ENCODE measurements around the gene NLK.
"Not testable (repeated sequence)": the region's sequence is repeated elsewhere in the genome, so short reads cannot be mapped to it uniquely, and the experiment has no call there.

The NLK gene

DNA sequence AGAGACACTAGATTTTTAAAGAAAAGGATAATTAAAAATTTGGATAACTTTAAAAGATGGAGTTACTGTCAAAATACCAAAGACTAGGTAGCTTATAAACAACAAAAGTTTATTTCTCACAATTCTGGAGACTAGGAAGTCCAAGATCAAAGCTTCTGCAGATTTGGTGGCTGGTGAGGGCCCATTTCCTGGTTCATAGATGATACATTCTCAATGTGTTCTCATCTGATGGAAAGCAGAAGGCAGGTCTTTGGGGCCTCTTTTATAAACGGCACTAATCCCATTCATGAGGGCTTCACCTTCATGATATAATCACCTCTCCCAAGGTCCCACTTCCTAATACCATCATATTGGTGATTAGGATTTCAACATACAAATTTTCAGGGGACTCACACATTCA lies 33.7 kb downstream of the NLK start:
- no peak for DNase-seq

DNA sequence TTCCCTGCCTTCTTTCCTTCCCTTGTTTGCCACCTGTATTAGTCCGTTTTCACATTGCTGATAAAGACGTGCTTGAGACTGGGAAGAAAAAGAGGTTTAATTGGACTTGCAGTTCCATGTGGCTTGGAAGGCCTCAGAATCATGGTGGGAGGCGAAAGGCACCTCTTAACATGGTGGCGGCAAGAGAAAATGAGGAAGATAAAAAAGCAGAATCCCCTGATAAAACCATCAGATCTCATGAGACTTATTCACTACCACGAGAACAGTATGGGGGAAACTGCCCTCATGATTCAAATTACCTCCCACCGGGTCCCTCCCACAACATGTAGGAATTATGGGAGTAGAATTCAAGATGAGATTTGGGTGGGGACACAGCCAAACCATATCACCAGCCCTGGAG lies 34.7 kb downstream of the NLK start:
- DNase-seq = not testable (repeated sequence)

DNA sequence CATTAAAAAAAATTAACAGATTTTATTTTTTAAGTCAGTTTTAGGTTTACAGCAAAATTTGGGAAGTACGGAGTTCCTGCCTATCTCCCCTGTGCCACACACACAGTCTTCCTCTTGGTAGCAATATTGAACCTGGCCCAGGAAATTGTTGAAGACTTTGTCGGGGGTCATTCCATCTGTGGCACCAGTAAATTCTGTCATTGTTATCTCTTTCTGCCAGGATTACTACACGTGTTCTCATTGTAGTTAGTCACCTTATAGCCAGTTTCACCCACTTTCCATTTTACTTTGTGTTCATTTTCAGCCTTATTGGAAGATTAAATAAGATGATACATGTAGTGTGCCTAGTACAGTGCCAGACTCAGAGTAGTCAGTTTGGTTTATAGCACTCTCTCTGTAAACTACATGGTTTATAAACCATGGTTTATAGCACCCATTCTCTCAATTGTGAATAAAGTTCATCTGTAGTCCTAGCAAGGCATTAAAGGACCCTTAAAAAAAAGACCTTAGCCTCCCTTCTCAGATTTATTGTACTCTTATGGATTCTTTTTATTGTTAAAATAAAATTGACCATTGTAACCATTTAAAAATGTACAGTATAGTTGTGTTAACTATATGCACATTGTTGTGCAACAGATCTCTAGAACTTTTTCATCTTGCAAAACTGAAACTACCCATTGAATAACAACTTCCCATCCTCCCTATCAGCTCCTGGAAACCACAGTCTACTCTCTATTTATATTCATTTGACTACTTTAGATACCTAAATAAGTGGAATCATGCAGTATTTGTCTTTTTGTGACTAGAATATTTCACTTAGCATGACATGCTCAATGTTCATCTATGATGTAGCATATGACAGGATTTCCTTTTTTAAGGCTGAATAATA lies 36.1 kb downstream of the NLK start:
- DNase-seq = no peak

DNA sequence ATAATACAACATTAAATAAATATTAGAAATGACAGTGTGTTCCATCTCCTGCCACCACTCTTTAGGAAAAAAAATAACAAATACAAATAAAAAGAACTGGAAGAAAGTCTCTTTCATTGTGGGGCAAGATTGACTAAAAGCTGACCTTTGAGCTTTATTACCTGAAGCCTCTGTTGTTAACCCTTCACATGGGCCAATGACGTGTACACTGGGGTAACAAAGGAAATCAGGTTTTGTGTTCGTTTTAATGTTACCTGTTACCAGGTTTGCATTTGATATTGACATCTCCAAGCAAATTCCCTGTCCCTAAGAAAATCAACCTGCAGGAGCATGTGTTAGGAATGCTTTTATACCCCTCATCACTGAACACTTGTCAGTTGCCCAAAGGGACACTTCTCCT lies 39.0 kb downstream of the NLK start:
- no peak for DNase-seq

DNA sequence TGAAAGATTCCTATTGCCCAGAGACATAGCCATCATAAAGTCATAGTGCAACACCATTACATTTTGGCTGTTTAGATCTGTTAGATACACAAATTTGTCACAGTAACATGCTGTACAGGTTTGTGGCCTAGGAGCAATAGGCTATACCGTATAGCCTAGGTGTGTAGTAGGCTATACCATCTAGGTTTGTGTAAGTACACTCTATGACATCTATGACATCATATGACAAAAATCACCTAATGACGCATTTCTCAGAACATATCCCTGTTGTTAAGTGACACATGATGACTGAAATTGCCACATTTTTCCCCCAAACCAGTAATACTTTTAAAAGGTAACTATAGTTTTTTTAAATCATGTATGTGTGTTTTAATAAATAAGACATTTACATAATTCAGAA lies 43.3 kb downstream of the NLK start:
- no peak for DNase-seq

DNA sequence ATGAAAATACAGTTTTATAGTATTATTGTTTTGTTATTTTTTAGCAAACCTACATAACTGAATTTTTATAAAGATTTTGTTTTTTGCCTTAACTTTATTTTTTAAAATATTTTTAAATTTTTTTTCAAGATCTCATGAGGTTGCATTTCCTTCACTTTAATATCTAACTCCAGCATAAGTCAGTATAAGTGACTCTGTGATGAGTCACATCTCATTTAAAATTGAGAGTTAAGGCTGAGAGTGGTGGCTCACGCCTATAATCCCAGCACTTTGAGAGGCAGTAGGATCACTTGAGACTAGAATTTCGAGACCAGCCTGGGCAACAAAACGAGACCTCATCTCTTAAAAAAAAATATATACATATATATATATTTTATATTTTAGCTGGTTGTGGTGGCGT lies 44.0 kb downstream of the NLK start:
- no peak for DNase-seq

DNA sequence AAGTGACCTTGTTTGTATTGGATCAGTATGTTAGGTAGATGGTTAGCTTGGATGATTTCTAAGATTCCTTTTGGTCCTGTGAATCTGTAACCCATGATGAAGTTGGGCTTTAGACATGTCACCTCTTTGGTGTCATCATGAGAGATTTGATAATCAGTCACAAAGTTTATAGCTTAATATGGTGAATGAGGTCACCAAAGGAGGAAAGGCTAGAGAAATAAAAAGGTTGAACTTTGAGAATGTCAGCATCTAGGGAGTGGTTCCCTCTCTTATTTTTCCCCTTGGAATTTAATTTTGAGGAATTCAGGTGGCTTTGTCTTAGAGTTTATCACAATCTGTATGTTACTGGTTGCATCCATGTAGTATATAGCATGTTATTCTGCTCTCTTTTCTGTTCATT lies 45.3 kb downstream of the NLK start:
- DNase-seq = no peak

DNA sequence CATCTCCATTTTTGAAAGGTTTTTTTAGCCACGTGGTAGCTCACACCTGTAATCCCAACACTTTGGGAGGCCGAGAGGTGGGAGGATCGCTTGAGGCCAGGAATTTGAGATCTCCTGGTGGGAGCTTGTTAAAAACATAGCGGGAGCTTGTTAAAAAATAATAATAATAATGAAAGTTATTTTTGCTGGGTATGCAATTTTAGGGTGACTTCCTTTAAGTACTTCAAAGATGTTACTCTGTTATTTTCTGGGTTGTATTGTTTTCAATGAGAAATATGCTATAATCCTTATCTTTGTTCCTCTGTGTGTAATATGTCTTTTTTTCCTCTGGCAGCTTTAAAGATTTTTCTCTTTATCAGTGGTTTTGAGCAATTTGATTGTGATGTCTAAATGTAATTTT lies 48.1 kb downstream of the NLK start:
- DNase-seq = no peak

DNA sequence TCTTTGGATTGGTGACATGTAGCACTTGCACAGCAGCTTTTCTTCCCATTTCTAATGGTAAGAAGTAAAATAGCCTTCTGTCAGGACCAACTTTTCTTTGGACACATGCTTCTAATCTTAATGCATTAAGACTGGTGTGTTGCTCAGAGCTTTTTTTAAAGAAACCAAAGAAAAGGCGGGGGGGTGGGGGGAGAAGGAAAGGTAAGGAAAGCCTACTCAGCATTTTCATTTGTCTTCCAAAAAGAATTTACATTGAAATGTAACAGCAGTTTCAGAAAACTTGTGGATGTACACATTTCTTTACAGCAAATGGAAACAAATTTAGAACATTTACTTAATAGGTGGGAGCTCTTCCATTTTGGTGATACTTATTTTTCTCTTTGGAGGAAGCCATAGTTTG lies 49.6 kb downstream of the NLK start:
- no peak for DNase-seq

DNA sequence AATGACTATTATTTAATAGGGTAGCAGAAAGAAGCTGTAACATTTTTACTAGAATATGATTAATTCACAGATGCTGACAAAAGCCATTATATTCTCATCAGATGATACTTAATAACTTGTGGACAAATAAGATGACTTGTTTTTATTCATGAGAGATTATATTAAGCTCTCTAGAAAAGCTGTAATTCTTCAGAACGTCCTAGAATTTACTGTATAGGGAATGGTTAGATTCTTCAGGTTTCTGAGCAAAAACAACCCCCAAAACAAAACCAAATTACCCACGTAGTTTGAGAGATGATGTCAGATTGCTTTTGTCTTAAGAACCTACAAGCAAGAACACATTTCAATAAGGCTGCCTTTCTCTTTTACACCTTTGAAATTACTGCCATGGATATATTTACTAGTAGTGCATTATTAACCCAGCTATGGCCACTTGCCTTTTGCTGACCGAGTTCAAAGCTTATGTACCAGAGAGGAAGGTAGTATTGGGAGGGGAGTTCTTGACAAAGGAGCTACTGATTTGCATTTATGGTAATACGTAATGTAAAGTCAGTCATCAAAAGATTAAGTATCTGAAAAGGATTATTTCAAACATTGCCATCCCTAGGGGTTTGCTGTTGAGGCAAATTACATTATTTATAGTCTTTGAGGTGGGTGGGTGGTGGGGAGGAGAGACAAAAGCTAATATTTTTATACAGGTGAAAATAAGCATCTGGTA lies 51.7 kb downstream of the NLK start:
- no peak for DNase-seq

DNA sequence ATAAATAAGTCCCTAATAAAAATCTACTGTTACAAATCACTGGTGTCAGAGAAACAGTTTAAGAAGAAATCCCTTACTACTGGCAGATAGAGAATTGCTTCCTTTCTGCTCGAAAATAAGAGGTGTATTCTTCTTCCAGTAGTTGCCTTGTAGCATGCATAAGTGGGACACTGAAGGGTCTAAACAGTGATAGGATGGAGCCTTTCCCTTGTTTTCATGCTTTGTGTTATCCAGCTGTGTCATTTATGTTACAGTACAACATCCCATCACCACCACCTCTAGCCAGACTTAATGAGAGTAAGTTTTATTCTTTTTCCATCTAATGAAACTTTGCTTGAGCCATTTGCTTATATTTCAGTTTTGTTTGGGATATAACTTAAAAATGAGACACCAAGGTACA lies 54.3 kb downstream of the NLK start:
- DNase-seq = no peak

DNA sequence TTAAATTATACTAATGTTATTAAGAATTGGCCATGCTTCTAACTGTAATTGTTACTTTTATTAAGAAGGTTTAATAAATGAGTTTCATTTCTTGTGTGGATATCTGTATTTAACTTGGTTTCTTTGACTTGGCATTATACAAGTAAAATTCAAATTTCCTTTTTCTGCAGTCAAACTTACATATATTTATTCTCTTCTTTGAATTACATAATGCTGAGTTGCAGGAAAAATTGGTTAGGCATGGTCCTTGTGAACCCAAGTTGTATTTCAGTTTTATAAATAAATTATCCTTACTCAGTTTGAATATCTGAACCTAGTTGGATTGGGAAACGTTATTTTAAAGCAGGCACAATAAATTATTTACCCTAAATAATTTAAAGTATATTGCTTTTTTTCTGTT lies 54.8 kb downstream of the NLK start:
- DNase-seq = no peak

DNA sequence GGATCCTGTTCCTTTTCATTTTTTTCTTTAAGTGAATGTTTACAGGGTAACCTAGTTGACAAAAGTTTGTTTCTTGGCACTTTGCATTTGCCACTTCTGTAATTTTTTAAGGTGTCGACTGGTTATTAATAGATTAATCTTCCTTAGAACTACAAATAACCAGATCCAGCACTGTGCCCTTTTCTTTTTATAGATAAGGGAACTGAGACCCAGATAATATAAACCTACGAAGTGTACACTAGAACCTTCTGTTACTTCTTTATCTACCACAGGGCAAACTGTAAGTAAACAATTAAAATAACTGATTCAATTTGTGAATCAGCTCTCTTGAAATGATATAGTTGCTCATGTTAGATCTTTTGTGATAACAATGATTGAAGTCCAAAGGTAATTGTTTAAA lies 55.4 kb downstream of the NLK start:
- DNase-seq = no peak

DNA sequence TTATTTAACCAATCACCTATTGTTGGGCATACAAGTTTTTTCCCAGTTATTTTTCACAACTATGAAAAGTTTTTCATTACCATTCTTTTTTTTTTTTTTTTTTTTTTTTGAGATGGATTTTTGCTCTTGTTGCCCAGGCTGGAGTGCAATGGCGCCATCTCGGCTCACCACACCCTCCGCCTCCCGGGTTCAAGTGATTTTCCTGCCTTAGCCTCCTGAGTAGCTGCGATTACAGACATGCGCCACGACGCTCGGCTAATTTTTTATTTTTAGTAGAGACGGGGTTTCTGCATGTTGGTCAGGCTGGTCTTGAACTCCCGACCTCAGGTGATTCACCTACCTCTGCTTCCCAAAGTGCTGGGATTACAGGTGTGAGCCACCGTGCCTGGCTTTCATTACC lies 56.1 kb downstream of the NLK start:
- not testable (repeated sequence) for DNase-seq

DNA sequence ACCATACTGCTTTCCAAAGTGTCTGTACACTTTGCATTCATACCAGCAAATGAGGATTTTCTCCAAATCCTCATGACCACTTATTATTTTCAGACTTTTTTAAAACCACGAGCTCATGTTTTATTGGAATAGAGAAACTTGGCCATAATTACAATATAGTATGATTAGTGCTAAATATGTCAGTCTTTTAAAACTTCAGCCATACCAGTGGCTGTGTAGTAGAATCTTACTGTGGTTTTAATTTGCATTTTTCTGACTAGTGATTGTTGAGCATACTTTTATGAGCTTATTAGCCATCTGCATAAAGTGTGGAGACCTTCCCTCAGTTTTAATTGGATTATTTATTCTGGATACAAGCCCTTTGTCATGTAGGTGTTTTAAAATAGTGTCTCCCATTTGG lies 57.8 kb downstream of the NLK start:
- no peak for DNase-seq

DNA sequence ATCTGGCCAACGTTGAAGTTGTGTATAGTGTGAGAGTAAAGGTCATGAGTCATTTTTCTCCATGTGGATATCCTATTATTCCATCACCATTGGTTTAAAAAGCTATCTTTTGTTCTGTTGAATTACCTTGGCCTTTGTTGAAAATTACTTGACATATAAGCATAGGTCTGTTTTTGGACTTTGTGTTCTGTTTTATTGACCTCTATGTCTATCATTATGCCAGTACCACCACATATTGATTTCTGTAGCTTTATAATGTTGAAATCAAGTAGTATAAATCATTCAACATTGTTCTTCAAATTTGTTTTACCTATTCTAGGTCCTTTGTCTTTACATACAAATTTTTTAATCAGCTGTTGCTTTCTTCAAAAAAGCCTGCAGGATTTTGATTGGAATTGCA lies 58.5 kb downstream of the NLK start:
- DNase-seq = no peak

DNA sequence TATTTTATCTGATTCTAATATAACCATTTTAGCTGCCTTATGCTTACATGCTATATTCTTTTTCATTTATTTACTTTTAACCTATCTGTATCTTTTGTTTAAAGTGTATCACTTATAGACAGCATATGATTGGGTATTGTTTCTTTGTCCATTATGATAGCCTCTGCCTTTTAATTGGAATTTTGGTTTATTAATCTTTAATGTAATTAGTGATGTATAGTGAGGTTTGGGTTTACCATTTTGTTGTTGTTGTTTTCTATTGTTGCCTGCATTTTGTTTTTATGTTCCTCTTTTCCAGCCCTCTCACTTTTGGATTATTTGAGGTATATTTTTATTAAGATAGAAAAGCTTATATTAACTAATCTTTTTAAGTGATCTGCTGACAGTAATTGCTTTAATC lies 59.4 kb downstream of the NLK start:
- no peak for DNase-seq

DNA sequence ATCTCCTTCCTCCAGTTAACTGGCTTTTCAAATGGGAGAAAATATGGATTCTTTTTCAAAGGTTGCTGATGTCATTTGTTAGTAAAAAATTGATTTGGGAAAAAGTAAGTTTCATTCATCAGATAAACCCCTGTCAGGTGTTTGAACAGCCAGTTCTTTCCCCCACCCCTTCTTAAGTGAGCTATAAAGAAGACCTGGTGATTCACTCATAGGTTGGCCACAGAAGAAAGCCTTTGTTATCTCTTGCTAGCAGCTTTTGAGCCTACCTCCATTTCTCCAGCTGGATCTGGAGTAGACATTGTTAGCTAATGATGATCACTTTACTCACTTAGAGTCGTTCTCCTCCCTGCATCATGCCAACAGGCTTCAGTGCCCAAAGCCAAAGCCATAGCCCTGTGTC lies 63.0 kb downstream of the NLK start:
- DNase-seq = no peak

DNA sequence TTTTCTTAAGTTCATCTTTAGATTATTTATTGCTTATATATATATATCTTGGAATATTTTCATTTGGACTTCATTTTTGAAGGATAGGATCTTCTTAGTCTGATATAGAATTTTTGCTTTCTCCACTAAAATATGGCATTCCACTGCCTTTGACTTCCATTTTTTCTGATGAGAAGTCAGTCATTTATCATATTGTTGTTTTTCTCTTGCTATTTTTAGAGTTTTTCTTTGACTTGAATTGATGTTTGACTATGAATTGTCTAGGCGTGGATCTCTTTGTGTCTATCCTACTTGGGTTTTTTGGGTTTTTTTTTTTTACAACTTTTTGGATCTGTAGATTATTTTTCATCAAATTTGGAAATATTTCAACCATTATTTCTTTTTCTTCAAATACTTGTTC lies 67.7 kb downstream of the NLK start:
- DNase-seq = no peak

DNA sequence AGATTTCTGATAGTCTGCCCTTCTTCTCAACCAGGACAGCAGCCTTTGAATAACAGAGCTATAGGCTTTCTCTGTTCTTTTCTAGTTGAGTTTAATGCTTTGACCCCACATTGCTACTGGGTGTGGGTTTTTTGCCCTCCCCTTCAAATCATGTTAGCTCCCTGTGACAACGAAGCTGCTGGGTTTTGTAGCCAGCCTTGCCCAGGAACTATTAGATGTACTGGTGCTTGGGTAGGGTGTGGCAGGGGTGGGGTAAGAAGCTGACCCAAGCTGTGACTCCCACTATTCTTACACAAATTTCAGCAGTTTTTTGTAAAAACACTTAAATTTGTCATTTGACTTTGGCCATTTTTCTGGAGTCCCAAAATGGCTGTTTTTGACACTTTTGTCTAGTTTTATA lies 69.7 kb downstream of the NLK start:
- DNase-seq = no peak

DNA sequence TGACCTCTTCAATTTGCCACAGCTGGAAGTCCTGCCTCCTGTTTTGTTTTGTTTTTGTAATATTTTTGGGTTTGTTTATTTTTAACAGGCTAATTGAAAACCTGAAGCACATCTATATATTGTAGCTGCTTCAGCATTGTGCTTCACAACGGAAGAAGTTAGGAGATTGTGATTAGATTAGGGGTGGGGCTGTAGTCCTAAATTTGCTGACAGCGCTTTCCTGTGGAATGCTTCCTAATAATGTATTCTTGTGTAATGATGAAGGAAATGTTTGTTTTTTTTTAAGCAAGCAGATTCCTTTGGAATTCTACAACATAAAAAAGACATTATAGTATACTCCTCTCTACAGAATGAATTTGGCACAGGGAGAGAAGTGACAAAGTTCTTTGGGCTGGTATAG lies 70.1 kb downstream of the NLK start:
- DNase-seq = no peak

DNA sequence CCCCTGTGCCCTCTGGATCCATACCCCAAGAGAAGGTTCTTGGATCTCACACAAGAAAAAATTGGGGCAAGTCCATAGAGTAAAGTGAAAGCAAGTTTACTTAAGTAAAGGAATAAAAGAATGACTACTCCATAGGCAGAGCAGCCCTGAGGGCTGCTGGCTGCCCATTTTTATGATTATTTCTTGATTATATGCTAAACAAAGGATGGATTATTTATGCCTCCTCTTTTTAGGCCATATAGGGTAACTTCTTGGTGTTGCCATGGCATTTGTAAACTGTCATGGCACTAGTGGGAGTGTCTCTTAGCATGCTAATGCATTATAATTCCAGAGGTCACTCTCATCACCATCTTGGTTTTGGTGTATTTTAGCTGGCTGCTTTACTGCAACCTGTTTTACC lies 70.8 kb downstream of the NLK start:
- no peak for DNase-seq

DNA sequence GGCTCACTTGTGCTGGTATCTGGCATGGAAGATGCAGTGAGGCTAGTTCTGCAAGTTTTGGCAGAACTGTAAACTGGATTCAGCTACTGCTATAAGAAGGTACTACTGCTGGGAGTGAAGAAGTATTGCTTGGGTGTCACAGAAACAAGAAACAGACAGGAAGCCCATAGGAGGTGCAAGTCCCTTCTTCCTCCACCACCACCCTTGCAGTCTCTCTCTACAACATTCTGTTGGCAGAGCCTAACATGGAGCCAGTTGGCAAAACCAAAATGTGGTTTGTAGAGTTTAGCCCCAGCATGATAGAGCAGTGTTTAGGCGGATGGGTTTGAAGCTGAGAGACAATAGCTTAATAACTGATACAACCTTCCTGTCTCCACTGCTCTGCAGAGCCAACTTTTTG lies 72.6 kb downstream of the NLK start:
- no peak for DNase-seq

DNA sequence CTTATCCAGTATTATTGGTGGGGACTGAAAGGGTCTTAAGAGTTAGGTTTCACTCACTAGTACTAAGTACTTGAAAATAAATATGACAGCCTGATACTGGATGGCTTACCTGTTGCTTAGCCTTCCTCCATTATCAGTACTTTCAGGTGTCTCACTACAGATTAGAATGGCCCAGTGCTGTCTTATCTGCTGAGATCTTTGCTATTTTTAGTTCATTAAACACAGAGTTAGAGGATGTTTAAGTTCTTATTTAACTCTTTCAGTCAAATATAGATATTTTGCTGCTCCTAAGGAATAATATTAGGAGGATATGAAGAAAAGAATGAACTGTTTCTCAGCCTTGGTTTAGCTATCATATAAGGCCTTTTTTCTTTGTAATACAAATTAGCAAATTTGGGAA lies 74.8 kb downstream of the NLK start:
- no peak for DNase-seq

DNA sequence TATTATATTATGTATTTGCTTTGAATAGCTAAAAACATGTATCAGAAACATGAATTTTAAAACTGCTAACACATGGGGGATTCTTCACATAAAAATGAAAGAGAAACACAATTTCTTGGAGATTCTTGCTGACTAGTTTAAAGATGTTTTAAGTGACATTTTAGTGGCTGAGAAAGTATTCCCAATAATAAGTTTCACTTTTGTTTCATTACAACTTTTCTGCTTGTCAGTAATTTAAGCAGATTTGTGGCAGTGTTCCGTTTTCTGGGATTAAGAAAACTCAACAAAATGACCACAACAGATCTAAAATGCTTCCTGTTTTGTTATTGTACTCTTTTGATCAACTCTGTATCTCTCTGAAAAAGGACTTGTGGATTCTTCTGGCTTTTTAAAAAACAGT lies 75.9 kb downstream of the NLK start:
- no peak for DNase-seq

All from stimulated activated CD4-positive, alpha-beta T cell treated with anti-CD3 and anti-CD28 coated beads, Interleukin-2, amount 100 ng/mL, for 48 hours (primary cell).